IMR-90 (cell line): ENCODE results near the gene KMT2B. TPM values are rescaled to one million over a fixed set of nuclear protein-coding genes. Genes with fewer than 3 reads are reported as not detected.

Experiments
- ATAC-seq: fragments of 200-7000 bp; cut with Tn5 transposase; 2 replicates; pipeline ENCODE4 v1.9.1; 2020; ENCODE audit warnings: low read depth, mild to moderate bottlenecking, moderate library complexity
- BruUV-seq: library from RNA; stranded (reverse); fragments of 400-500 nt; replicated peaks from 2 replicates; lab custom pipeline; 2021; lab: Mats Ljungman, UMichigan
- CTCF ChIA-PET: fragments of 300-600 bp; formaldehyde crosslinking; extraction: SDS; loops from one replicate; lab custom pipeline; 2021; ENCODE audit warnings: antibody characterized with exemption; lab: Yijun Ruan, JAX
- POLR2A ChIA-PET: fragments of 300-600 bp; sonication (Branson Sonifier 250); formaldehyde crosslinking; loops from one replicate; lab custom pipeline; 2022; ENCODE audit warnings: antibody characterized with exemption; ENCODE audit not compliant: unreplicated experiment; lab: Charles Lee
- DNase-seq: peaks from one replicate; pipeline ENCODE4 v3.0.0; 2013
- H2AFZ ChIP-seq: replicated peaks from 2 replicates; pipeline ENCODE3; 2013; ENCODE audit warnings: low read length, mild to moderate bottlenecking; ENCODE audit not compliant: poor library complexity
- H2AK5ac ChIP-seq: 2 replicates; pipeline ENCODE4 v1.6.1; 2013; ENCODE audit warnings: low read depth, low read length, inconsistent platforms
- H2AK9ac ChIP-seq: replicated peaks from 2 replicates; pipeline ENCODE3; 2013; ENCODE audit warnings: mild to moderate bottlenecking, low read depth, low read length, moderate library complexity; ENCODE audit not compliant: poor library complexity
- H2BK120ac ChIP-seq: 2 replicates; pipeline ENCODE4 v1.6.1; 2013; ENCODE audit warnings: low read depth, low read length, inconsistent platforms
- H2BK15ac ChIP-seq: 3 replicates; pipeline ENCODE4 v1.6.1; 2013; ENCODE audit warnings: low read depth, low read length, inconsistent platforms
- H2BK20ac ChIP-seq: 2 replicates; pipeline ENCODE4 v1.6.1; 2013; ENCODE audit warnings: low read depth, mild to moderate bottlenecking, inconsistent platforms, low read length, moderate library complexity
- H2BK5ac ChIP-seq: 2 replicates; pipeline ENCODE4 v1.6.1; 2013; ENCODE audit warnings: mild to moderate bottlenecking, low read depth, low read length, inconsistent platforms; ENCODE audit not compliant: poor library complexity, severe bottlenecking
- H3K14ac ChIP-seq: replicated peaks from 2 replicates; pipeline ENCODE4 v1.6.1; 2013; ENCODE audit warnings: low read depth, low read length, inconsistent platforms
- H3K18ac ChIP-seq: 2 replicates; pipeline ENCODE4 v1.6.1; 2013; ENCODE audit warnings: low read depth, low read length, control low read depth
- H3K23ac ChIP-seq: 2 replicates; pipeline ENCODE4 v1.6.1; 2013; ENCODE audit warnings: low read depth, low read length, inconsistent platforms
- H3K27ac ChIP-seq: 2 replicates; pipeline ENCODE4 v1.5.1; 2013; ENCODE audit warnings: mild to moderate bottlenecking, control low read depth, low read length; ENCODE audit not compliant: insufficient read depth
- H3K27me3 ChIP-seq: 2 replicates; pipeline ENCODE4 v1.6.1; 2013; ENCODE audit warnings: low read length; ENCODE audit not compliant: control insufficient read depth, insufficient read depth
- H3K36me3 ChIP-seq: 2 replicates; pipeline ENCODE4 v1.6.1; 2013; ENCODE audit warnings: low read length, mixed read lengths; ENCODE audit not compliant: control insufficient read depth, insufficient read depth
- H3K4ac ChIP-seq: 2 replicates; pipeline ENCODE4 v1.6.1; 2013; ENCODE audit warnings: low read depth, low read length, inconsistent platforms
- H3K4me1 ChIP-seq: 2 replicates; pipeline ENCODE4 v1.6.1; 2013; ENCODE audit warnings: low read length, mixed read lengths; ENCODE audit not compliant: control insufficient read depth, insufficient read depth
- H3K4me2 ChIP-seq: 2 replicates; pipeline ENCODE4 v1.6.1; 2013; ENCODE audit warnings: low read depth, mild to moderate bottlenecking, control low read depth, low read length, moderate library complexity
- H3K4me3 ChIP-seq: 2 replicates; pipeline ENCODE4 v1.5.1; 2013; ENCODE audit warnings: low read depth, mild to moderate bottlenecking, control low read depth, low read length, moderate library complexity; ENCODE audit not compliant: insufficient read depth
- H3K56ac ChIP-seq: 2 replicates; pipeline ENCODE4 v1.6.1; 2013; ENCODE audit warnings: low read length, inconsistent platforms; ENCODE audit not compliant: insufficient read depth; ENCODE audit errors: extremely low read depth
- H3K79me1 ChIP-seq, 2 experiments: 2 replicates each; pipeline ENCODE4 v1.6.1; 2013; ENCODE audit warnings: low read length in 2 of 2, inconsistent platforms in 1 of 2, low read depth in 1 of 2
- H3K9ac ChIP-seq: 2 replicates; pipeline ENCODE4 v1.6.1; 2013; ENCODE audit warnings: low read depth, low read length, control low read depth
- H3K9me1 ChIP-seq: 2 replicates; pipeline ENCODE4 v1.6.1; 2013; ENCODE audit warnings: low read length, inconsistent platforms; ENCODE audit not compliant: insufficient read depth
- H3K9me3 ChIP-seq: 2 replicates; pipeline ENCODE4 v1.6.1; 2013; ENCODE audit warnings: low read length; ENCODE audit not compliant: control insufficient read depth, insufficient read depth
- H4K20me1 ChIP-seq: 2 replicates; pipeline ENCODE4 v1.6.1; 2013; ENCODE audit warnings: low read length, inconsistent platforms; ENCODE audit not compliant: insufficient read depth
- H4K5ac ChIP-seq: 2 replicates; pipeline ENCODE4 v1.6.1; 2013; ENCODE audit warnings: mild to moderate bottlenecking, low read depth, low read length, control low read depth
- H4K8ac ChIP-seq, 2 experiments: 2 replicates each; pipeline ENCODE4 v1.6.1; 2013; ENCODE audit warnings: low read depth in 2 of 2, low read length in 2 of 2, control low read depth in 1 of 2, inconsistent platforms in 1 of 2
- H4K91ac ChIP-seq: 2 replicates; pipeline ENCODE4 v1.6.1; 2013; ENCODE audit warnings: low read depth, low read length, inconsistent platforms; ENCODE audit not compliant: insufficient read depth
- BHLHE40 ChIP-seq: fragments of 150-350 bp; IDR thresholded peaks from 2 replicates; pipeline ENCODE4 v1.6.1; 2016; ENCODE audit warnings: mild to moderate bottlenecking, low read depth, low read length
- ELK1 ChIP-seq: fragments of 150-350 bp; IDR thresholded peaks from 2 replicates; pipeline ENCODE4 v1.6.1; 2016; ENCODE audit warnings: low read depth, mild to moderate bottlenecking, low read length, moderate library complexity, borderline replicate concordance
- FOS ChIP-seq: fragments of 150-350 bp; IDR thresholded peaks from 2 replicates; pipeline ENCODE4 v1.6.1; 2016; ENCODE audit warnings: low read depth, low read length
- RCOR1 ChIP-seq: IDR thresholded peaks from 2 replicates; pipeline ENCODE4 v1.6.1; 2012; ENCODE audit warnings: mild to moderate bottlenecking, low read length, improper control_type of control experiment; ENCODE audit not compliant: insufficient replicate concordance
- WGBS, 2 experiments: methylation state at CpG; one replicate each; pipeline versions ENCODE4 v1.1.5 to v1.1.7; 2013; ENCODE audit warnings: missing lambda C conversion rate in 2 of 2; ENCODE audit not compliant: insufficient read length in 1 of 2; ENCODE audit errors: extremely low coverage in 2 of 2; 5-methylcytosine and 5-hydroxymethylcytosine counted together
- dilution Hi-C: fragments of 300-500 bp; cut with HindIII; formaldehyde crosslinking; loops from one replicate; pipeline ENCODE4 v1.14.3; 2018; ENCODE audit warnings: low sequenced_read_pairs; ENCODE audit not compliant: unreplicated experiment
- in situ Hi-C: fragments of 300-500 bp; cut with MboI; formaldehyde crosslinking; loops from 3 replicates; pipeline ENCODE4 v1.14.3; 2019; ENCODE audit warnings: low sequenced_read_pairs, inconsistent platforms, mixed read lengths
- intact Hi-C: fragments of 100-400 bp; cut with micrococcal nuclease; formaldehyde crosslinking; loops from 2 replicates; pipeline ENCODE4 v1.10.0; 2022
- polyA plus RNA-seq, 3 experiments: library from polyadenylated mRNA; depleted of rRNA; stranded (reverse); fragments of >200 nt; gene quantifications; 2 replicates each; pipeline ENCODE4 v1.2.3, GENCODE V29; 2012; ENCODE audit warnings: low replicate concordance in 1 of 3
- total RNA-seq: library from RNA; depleted of rRNA; stranded (reverse); fragments of >200 nt; gene quantifications from 2 replicates; pipeline ENCODE4 v1.2.3, GENCODE V29; 2012

Gene KMT2B
- total and polyA plus RNA-seq, 2 of the 4 experiments (the other 2 are of a cell fraction): 3.0 to 30.7 TPM

- no peak overlapping the region for H3K56ac ChIP-seq
- no peak overlapping the region for H2BK15ac ChIP-seq
- intact Hi-C loops: no loop called here
- H3K4ac ChIP-seq: no peak overlapping the region
- no peaks in the 10 kb centered on the region for H3K36me3 ChIP-seq
- WGBS, 2 experiments: no CpG with 5 or more reads among the region's 2 CpGs
- H4K91ac ChIP-seq: no peak overlapping the region
- no peak overlapping the region for H3K9ac ChIP-seq
- H3K18ac ChIP-seq: no peak overlapping the region
- no peaks in the 10 kb centered on the region for H3K9me3 ChIP-seq
- no peak overlapping the region for H2AK5ac ChIP-seq
- dilution Hi-C loops: no loop called here
- no TSS peak for BruUV-seq
- no peak overlapping the region for H2BK120ac ChIP-seq
- ChIA-PET POLR2A (no interaction called here), CTCF (no interaction called here)
- DNase-seq (no peak), ATAC-seq (no peak)
- H2BK5ac ChIP-seq: no peak overlapping the region
- no peak overlapping the region for H3K4me2 ChIP-seq
- H3K14ac ChIP-seq: no peak overlapping the region
- H2AFZ ChIP-seq: no peak overlapping the region
- TF ChIP-seq FOS (no peak), ELK1 (no peak), BHLHE40 (no peak), RCOR1 (no peak)
- H4K8ac ChIP-seq: no peak overlapping the region
- no peak overlapping the region for H2BK20ac ChIP-seq
- no peak overlapping the region for H3K23ac ChIP-seq
- no peaks in the 10 kb centered on the region for H3K9me1 ChIP-seq
- H2AK9ac ChIP-seq: no peak overlapping the region
- no peaks in the 10 kb centered on the region for H3K79me1 ChIP-seq
- H3K27ac ChIP-seq: no peak overlapping the region
- in situ Hi-C loops: no loop called here
- no peak overlapping the region for H3K4me3 ChIP-seq
- no peaks in the 10 kb centered on the region for H3K4me1 ChIP-seq
- H4K5ac ChIP-seq: no peak overlapping the region
- peaks cover 2% of the 10 kb centered on the region; the same call in 1 of the 2 replicates for H3K27me3 ChIP-seq
- H4K20me1 ChIP-seq: no peaks in the 10 kb centered on the region
Observed at GRCh38 chr19:35695895-35696422, 21.8 kb upstream of the KMT2B start.
